Measurements from ENCODE around the gene APOBEC3H. TPM values are rescaled to one million over a fixed set of nuclear protein-coding genes. Genes with fewer than 3 reads are reported as not detected.

APOBEC3H gene
- total RNA-seq, 1 experiment from 2014 or later: 1.2 TPM

GRCh38 chr22:39081016-39081415 lies 16.0 kb upstream of the APOBEC3H start:
- TF ChIP-seq CTCF (IDR thresholded peaks at IDR 0.05; ENCODE audit: unreplicated experiment): no peak
- CTCF ChIA-PET: no interaction called here
- no peak overlapping the region for H3K4me3 Mint-ChIP-seq (ENCODE audit: unreplicated experiment)
- H3K4me1 Mint-ChIP-seq (ENCODE audit: insufficient read depth, unreplicated experiment): no peaks in the 10 kb centered on the region
- DNase-seq (ENCODE audit: unreplicated experiment): no peak
- no peaks in the 10 kb centered on the region for H3K27me3 Mint-ChIP-seq (ENCODE audit: insufficient read depth, unreplicated experiment)
- no peak overlapping the region for H3K27ac Mint-ChIP-seq (ENCODE audit: low read depth, unreplicated experiment)
- no peaks in the 10 kb centered on the region for H3K9me3 Mint-ChIP-seq (ENCODE audit: unreplicated experiment)
- POLR2A ChIA-PET: no interaction called here
- no peaks in the 10 kb centered on the region for H3K36me3 Mint-ChIP-seq (ENCODE audit: insufficient read depth, unreplicated experiment)
- BruUV-seq (replicated peaks): no TSS peak
- intact Hi-C loops (cut with micrococcal nuclease): no loop called here

GRCh38 chr22:39081598-39081997 lies 15.4 kb upstream of the APOBEC3H start:
- Mint-ChIP-seq H3K9me3 (ENCODE audit: unreplicated experiment) (no peaks in the 10 kb centered on the region), H3K27me3 (ENCODE audit: insufficient read depth, unreplicated experiment) (no peaks in the 10 kb centered on the region), H3K27ac (ENCODE audit: low read depth, unreplicated experiment) (no peak overlapping the region), H3K4me1 (ENCODE audit: insufficient read depth, unreplicated experiment) (no peaks in the 10 kb centered on the region), H3K36me3 (ENCODE audit: insufficient read depth, unreplicated experiment) (no peaks in the 10 kb centered on the region), H3K4me3 (ENCODE audit: unreplicated experiment) (no peak overlapping the region)
- BruUV-seq (replicated peaks): no TSS peak
- DNase-seq (ENCODE audit: unreplicated experiment): no peak
- intact Hi-C loops (cut with micrococcal nuclease): no loop called here
- POLR2A ChIA-PET: no interaction called here
- TF ChIP-seq CTCF (IDR thresholded peaks at IDR 0.05; ENCODE audit: unreplicated experiment): no peak
- CTCF ChIA-PET: interaction anchor here (0.6 kb wide), 1 partner anchor 116 kb away, joined by 3 read pairs; no protein-coding TSS in a partner anchor

DNA sequence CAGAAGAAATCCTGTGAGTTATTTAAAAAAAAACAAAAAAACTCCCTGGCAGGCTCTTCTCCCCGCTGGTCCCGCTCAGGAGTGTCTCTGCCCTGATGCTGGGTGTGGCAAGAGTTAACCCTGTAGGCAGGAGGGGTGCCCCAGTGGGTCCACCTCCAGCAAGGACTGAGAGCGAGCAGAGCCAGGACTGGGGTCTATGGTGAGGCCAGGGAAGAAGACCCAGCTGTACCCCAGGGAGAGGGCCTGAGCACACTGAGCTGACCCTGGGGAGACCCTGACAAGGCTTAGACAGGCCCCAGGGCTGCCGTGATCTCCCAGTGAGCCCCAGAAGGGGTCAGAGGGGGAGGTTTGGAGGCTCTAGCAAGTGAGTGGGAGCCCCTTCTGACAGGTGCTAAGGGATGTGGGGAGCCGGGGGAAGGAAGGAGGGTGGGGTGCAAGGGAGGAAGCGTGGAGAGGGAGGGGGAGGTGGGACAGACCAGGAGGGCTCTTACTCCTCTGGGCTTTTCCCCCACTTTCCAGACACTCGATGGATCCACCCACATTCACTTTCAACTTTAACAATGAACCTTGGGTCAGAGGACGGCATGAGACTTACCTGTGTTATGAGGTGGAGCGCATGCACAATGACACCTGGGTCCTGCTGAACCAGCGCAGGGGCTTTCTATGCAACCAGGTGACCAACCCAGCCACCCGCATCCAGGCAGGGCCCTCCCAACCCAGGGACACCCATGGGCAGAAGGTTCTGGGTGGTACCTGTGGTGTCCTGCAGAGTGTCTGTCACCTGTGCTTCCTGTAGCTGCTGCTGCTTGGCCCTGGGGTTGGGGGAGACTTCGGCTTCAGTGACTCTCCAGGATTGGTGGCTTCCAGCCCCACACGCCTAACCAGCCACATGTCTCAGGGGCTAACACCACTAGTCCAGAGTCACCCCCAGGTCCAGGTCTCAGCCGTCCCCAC lies 13.6 kb upstream of the APOBEC3H start:
- CTCF ChIA-PET: interaction anchor here (0.9 kb wide), 1 partner anchor 12 kb away, joined by 3 read pairs; no protein-coding TSS in a partner anchor
- no peaks in the 10 kb centered on the region for H3K36me3 Mint-ChIP-seq (ENCODE audit: insufficient read depth, unreplicated experiment)
- H3K27me3 Mint-ChIP-seq (ENCODE audit: insufficient read depth, unreplicated experiment): no peaks in the 10 kb centered on the region
- H3K4me3 Mint-ChIP-seq (ENCODE audit: unreplicated experiment): no peak overlapping the region
- intact Hi-C loops (cut with micrococcal nuclease): no loop called here
- POLR2A ChIA-PET: no interaction called here
- H3K27ac Mint-ChIP-seq (ENCODE audit: low read depth, unreplicated experiment): no peak overlapping the region
- H3K4me1 Mint-ChIP-seq (ENCODE audit: insufficient read depth, unreplicated experiment): no peaks in the 10 kb centered on the region
- TF ChIP-seq CTCF (IDR thresholded peaks at IDR 0.05; ENCODE audit: unreplicated experiment): no peak
- no peaks in the 10 kb centered on the region for H3K9me3 Mint-ChIP-seq (ENCODE audit: unreplicated experiment)
- DNase-seq (ENCODE audit: unreplicated experiment): no peak
- BruUV-seq (replicated peaks): no TSS peak

GRCh38 chr22:39084666-39085065 lies 12.4 kb upstream of the APOBEC3H start:
- no peak for TF ChIP-seq CTCF (IDR thresholded peaks at IDR 0.05; ENCODE audit: unreplicated experiment)
- H3K27ac Mint-ChIP-seq (ENCODE audit: low read depth, unreplicated experiment): no peak overlapping the region
- H3K4me1 Mint-ChIP-seq (ENCODE audit: insufficient read depth, unreplicated experiment): peaks cover under 1% of the 10 kb centered on the region
- H3K36me3 Mint-ChIP-seq (ENCODE audit: insufficient read depth, unreplicated experiment): no peaks in the 10 kb centered on the region
- CTCF ChIA-PET: interaction anchor here (0.9 kb wide), 1 partner anchor 13 kb away, joined by 3 read pairs; no protein-coding TSS in a partner anchor
- no peak for DNase-seq (ENCODE audit: unreplicated experiment)
- no peaks in the 10 kb centered on the region for H3K27me3 Mint-ChIP-seq (ENCODE audit: insufficient read depth, unreplicated experiment)
- intact Hi-C loops (cut with micrococcal nuclease): no loop called here
- H3K4me3 Mint-ChIP-seq (ENCODE audit: unreplicated experiment): no peak overlapping the region
- POLR2A ChIA-PET: no interaction called here
- no peaks in the 10 kb centered on the region for H3K9me3 Mint-ChIP-seq (ENCODE audit: unreplicated experiment)
- no TSS peak for BruUV-seq (replicated peaks)
